ENCODE measurements around the gene GRHPR.
"Not testable (repeated sequence)": the region's sequence is repeated elsewhere in the genome, so short reads cannot be mapped to it uniquely, and the experiment has no call there.

Gene GRHPR

GRCh38 chr9:37465249-37466036 lies 42.9 kb downstream of the GRHPR start, which contains the start of gene ZBTB5:
Gene ZBTB5 (minus strand): TSS chr9:37465450. CDS start chr9:37442551, 22,899 bp downstream.
- H3K27ac ChIP-seq (ENCODE audit: low read depth, low read length) = peak within 1 kb of the TSS; percentile 91
- peak within 1 kb of the TSS; percentile 88 for H3K4me3 ChIP-seq (ENCODE audit: low read length)
- no peaks in the 10 kb centered on the region for H3K36me3 ChIP-seq (ENCODE audit: control insufficient read depth, insufficient read depth, low read length)
- peaks cover 16% of the 10 kb centered on the region for H3K4me1 ChIP-seq (ENCODE audit: control insufficient read depth, insufficient read depth, low read length)
- no peaks in the 10 kb centered on the region for H3K27me3 ChIP-seq (ENCODE audit: control insufficient read depth, insufficient read depth, low read length)
- H3K9ac ChIP-seq (ENCODE audit: low read length) = peak within 1 kb of the TSS; percentile 93

GRCh38 chr9:37466037-37466709 lies 43.7 kb downstream of the GRHPR start:
- H3K4me3 ChIP-seq (ENCODE audit: low read length) = peak overlapping the region; percentile 88
- peaks cover 16% of the 10 kb centered on the region for H3K4me1 ChIP-seq (ENCODE audit: control insufficient read depth, insufficient read depth, low read length)
- no peaks in the 10 kb centered on the region for H3K36me3 ChIP-seq (ENCODE audit: control insufficient read depth, insufficient read depth, low read length)
- H3K9ac ChIP-seq (ENCODE audit: low read length) = peak overlapping the region; percentile 68
- H3K27ac ChIP-seq (ENCODE audit: low read depth, low read length) = peak overlapping the region; percentile 89
- no peaks in the 10 kb centered on the region for H3K27me3 ChIP-seq (ENCODE audit: control insufficient read depth, insufficient read depth, low read length)

- not testable (repeated sequence) for H3K4me3 ChIP-seq (ENCODE audit: low read length); H3K36me3 ChIP-seq (ENCODE audit: control insufficient read depth, insufficient read depth, low read length); H3K9ac ChIP-seq (ENCODE audit: low read length); H3K27ac ChIP-seq (ENCODE audit: low read depth, low read length); H3K27me3 ChIP-seq (ENCODE audit: control insufficient read depth, insufficient read depth, low read length)
- peaks cover 14% of the 10 kb centered on the region for H3K4me1 ChIP-seq (ENCODE audit: control insufficient read depth, insufficient read depth, low read length)
Observed at GRCh38 chr9:37467530-37467929, 45.0 kb downstream of the GRHPR start.

- Histone ChIP-seq H3K9ac (ENCODE audit: low read length) (no peak overlapping the region), H3K27ac (ENCODE audit: low read depth, low read length) (no peak overlapping the region), H3K27me3 (ENCODE audit: control insufficient read depth, insufficient read depth, low read length) (no peaks in the 10 kb centered on the region), H3K36me3 (ENCODE audit: control insufficient read depth, insufficient read depth, low read length) (no peaks in the 10 kb centered on the region), H3K4me3 (ENCODE audit: low read length) (no peak overlapping the region), H3K4me1 (ENCODE audit: control insufficient read depth, insufficient read depth, low read length) (peaks cover 7% of the 10 kb centered on the region)
Observed at GRCh38 chr9:37468620-37469019, 46.1 kb downstream of the GRHPR start.

GRCh38 chr9:37471942-37472684 lies 49.6 kb downstream of the GRHPR start:
- no peak overlapping the region for H3K9ac ChIP-seq (ENCODE audit: low read length)
- no peaks in the 10 kb centered on the region for H3K36me3 ChIP-seq (ENCODE audit: control insufficient read depth, insufficient read depth, low read length)
- peak overlapping the region; percentile 45 for H3K27ac ChIP-seq (ENCODE audit: low read depth, low read length)
- H3K4me1 ChIP-seq (ENCODE audit: control insufficient read depth, insufficient read depth, low read length) = no peaks in the 10 kb centered on the region
- peak overlapping the region; percentile 26 for H3K4me3 ChIP-seq (ENCODE audit: low read length)
- no peaks in the 10 kb centered on the region for H3K27me3 ChIP-seq (ENCODE audit: control insufficient read depth, insufficient read depth, low read length)

- H3K27me3 ChIP-seq (ENCODE audit: control insufficient read depth, insufficient read depth, low read length); H3K27ac ChIP-seq (ENCODE audit: low read depth, low read length); H3K9ac ChIP-seq (ENCODE audit: low read length); H3K36me3 ChIP-seq (ENCODE audit: control insufficient read depth, insufficient read depth, low read length); H3K4me3 ChIP-seq (ENCODE audit: low read length); H3K4me1 ChIP-seq (ENCODE audit: control insufficient read depth, insufficient read depth, low read length): not testable (repeated sequence)
Observed at GRCh38 chr9:37473982-37474381, 51.5 kb downstream of the GRHPR start.

GRCh38 chr9:37474438-37474837 lies 51.9 kb downstream of the GRHPR start:
- Histone ChIP-seq H3K4me3 (ENCODE audit: low read length) (no peak overlapping the region), H3K9ac (ENCODE audit: low read length) (no peak overlapping the region), H3K4me1 (ENCODE audit: control insufficient read depth, insufficient read depth, low read length) (no peaks in the 10 kb centered on the region), H3K27me3 (ENCODE audit: control insufficient read depth, insufficient read depth, low read length) (no peaks in the 10 kb centered on the region), H3K27ac (ENCODE audit: low read depth, low read length) (no peak overlapping the region), H3K36me3 (ENCODE audit: control insufficient read depth, insufficient read depth, low read length) (no peaks in the 10 kb centered on the region)

GRCh38 chr9:37476930-37477329 lies 54.4 kb downstream of the GRHPR start:
- H3K36me3 ChIP-seq (ENCODE audit: control insufficient read depth, insufficient read depth, low read length) = no peaks in the 10 kb centered on the region
- H3K27me3 ChIP-seq (ENCODE audit: control insufficient read depth, insufficient read depth, low read length) = no peaks in the 10 kb centered on the region
- no peaks in the 10 kb centered on the region for H3K4me1 ChIP-seq (ENCODE audit: control insufficient read depth, insufficient read depth, low read length)
- H3K9ac ChIP-seq (ENCODE audit: low read length) = no peak overlapping the region
- no peak overlapping the region for H3K4me3 ChIP-seq (ENCODE audit: low read length)
- no peak overlapping the region for H3K27ac ChIP-seq (ENCODE audit: low read depth, low read length)

GRCh38 chr9:37477443-37477842 lies 54.9 kb downstream of the GRHPR start:
- not testable (repeated sequence) for H3K27me3 ChIP-seq (ENCODE audit: control insufficient read depth, insufficient read depth, low read length); H3K27ac ChIP-seq (ENCODE audit: low read depth, low read length); H3K9ac ChIP-seq (ENCODE audit: low read length); H3K36me3 ChIP-seq (ENCODE audit: control insufficient read depth, insufficient read depth, low read length); H3K4me3 ChIP-seq (ENCODE audit: low read length); H3K4me1 ChIP-seq (ENCODE audit: control insufficient read depth, insufficient read depth, low read length)

GRCh38 chr9:37477987-37478619 lies 55.6 kb downstream of the GRHPR start:
- H3K4me1 ChIP-seq (ENCODE audit: control insufficient read depth, insufficient read depth, low read length); H3K9ac ChIP-seq (ENCODE audit: low read length); H3K27ac ChIP-seq (ENCODE audit: low read depth, low read length); H3K4me3 ChIP-seq (ENCODE audit: low read length); H3K36me3 ChIP-seq (ENCODE audit: control insufficient read depth, insufficient read depth, low read length); H3K27me3 ChIP-seq (ENCODE audit: control insufficient read depth, insufficient read depth, low read length): not testable (repeated sequence)

- Histone ChIP-seq H3K36me3 (ENCODE audit: control insufficient read depth, insufficient read depth, low read length) (no peaks in the 10 kb centered on the region), H3K27me3 (ENCODE audit: control insufficient read depth, insufficient read depth, low read length) (no peaks in the 10 kb centered on the region), H3K4me1 (ENCODE audit: control insufficient read depth, insufficient read depth, low read length) (no peaks in the 10 kb centered on the region), H3K4me3 (ENCODE audit: low read length) (no peak overlapping the region), H3K9ac (ENCODE audit: low read length) (no peak overlapping the region), H3K27ac (ENCODE audit: low read depth, low read length) (no peak overlapping the region)
Observed at GRCh38 chr9:37480759-37481158, 58.3 kb downstream of the GRHPR start.

Data from rectal smooth muscle tissue (tissue), 1 donor.